Heart left ventricle (tissue), 13 donors: ENCODE data around the gene CHCHD4.

ENCODE experiments used
- POLR2A ChIP-seq, 2 donors: fragments of 450-650 bp; IDR thresholded peaks; one replicate each; pipeline ENCODE4 v1.6.1; 2017; ENCODE audit warnings: antibody characterized with exemption in 2 of 2, mild to moderate bottlenecking in 2 of 2, moderate library complexity in 2 of 2
- TF ChIP-seq, protein P1 (sequence below), 12 donors: fragments of 200-600 bp; sonication (generic) in 4 of 12; IDR thresholded peaks; one replicate each; pipeline versions ENCODE4 v1.5.0 to v1.8.0; 2018 to 2022; ENCODE audit warnings: antibody characterized with exemption in 12 of 12, mild to moderate bottlenecking in 5 of 12
- donor health status: ischemic (EF 13 %, LVEDD 7.1; RV severe dilation, severe dysfunction).
- donor health status: DM: no; HTN: yes; CAD: no.
- donor health status: DM: no; HTN: no; CAD: no.
- donor health status: ischemic (EF 25% LVEDD 6.9; RV normal size, moderate dysfunction).
- donor health status: ischemic (EF 25% LVEDD 5.7; RV mildly dilated, moderate dysfunction).
- donor health status: ischemic (EF 35%, LVEDD 5.7; RV mildly dilated, moderate dysfunction).
- donor health status: nonischemic (EF 11% LVEDD 7.7; RV severe dilation, severe dysfunction).
- donor health status: DM: yes; HTN: yes; CAD: no.
- donor health status: PGD.
- donor health status: ischemic (EF 29% LVEDD 5.4; RV normal size, mild dysfunction).
- donor health status: nonischemic (EF 23%, LVEDD 6.1; RV moderate dilation, normal function).

DNA sequence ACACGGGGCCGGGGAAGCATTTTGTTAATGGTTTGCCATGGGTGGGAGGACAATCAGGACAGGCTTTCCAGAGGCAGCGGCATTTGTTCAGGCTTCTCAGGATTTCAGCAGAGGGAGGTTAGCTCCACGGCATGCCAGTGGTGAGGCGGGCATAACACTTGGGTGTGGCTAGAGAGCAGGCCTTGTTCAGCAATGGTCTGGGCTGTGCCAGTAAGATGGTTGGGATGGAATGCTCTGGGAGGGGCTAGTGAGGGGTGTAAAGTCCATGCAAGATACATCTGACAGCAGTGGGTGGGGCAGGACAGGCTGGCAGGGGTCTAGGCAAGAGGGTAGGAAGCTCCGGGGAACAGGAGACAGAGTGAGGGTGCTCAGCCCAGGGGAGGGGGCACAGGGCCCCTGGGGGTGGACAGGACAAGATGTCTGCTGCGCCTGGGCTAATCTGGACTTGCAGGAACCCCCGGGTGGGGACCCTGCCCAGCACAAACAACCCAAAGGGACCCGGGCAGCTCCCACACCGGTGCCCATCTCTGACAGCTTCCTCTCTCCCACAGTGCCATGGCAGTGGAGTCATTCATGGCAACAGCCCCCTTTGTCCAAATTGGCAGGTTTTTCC is 8.6 kb upstream of the CHCHD4 start:
- TF ChIP-seq, protein P1, sequence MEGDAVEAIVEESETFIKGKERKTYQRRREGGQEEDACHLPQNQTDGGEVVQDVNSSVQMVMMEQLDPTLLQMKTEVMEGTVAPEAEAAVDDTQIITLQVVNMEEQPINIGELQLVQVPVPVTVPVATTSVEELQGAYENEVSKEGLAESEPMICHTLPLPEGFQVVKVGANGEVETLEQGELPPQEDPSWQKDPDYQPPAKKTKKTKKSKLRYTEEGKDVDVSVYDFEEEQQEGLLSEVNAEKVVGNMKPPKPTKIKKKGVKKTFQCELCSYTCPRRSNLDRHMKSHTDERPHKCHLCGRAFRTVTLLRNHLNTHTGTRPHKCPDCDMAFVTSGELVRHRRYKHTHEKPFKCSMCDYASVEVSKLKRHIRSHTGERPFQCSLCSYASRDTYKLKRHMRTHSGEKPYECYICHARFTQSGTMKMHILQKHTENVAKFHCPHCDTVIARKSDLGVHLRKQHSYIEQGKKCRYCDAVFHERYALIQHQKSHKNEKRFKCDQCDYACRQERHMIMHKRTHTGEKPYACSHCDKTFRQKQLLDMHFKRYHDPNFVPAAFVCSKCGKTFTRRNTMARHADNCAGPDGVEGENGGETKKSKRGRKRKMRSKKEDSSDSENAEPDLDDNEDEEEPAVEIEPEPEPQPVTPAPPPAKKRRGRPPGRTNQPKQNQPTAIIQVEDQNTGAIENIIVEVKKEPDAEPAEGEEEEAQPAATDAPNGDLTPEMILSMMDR (IDR thresholded peaks at IDR 0.05), result no peak
- no peak for TF ChIP-seq POLR2A (IDR thresholded peaks at IDR 0.05)
